Measurements from ENCODE around the gene SBNO2. TPM values are rescaled to one million over a fixed set of nuclear protein-coding genes. Genes with fewer than 3 reads are reported as not detected.

SBNO2 gene
- total RNA-seq, 1 donor from 2014 or later: 53.0 TPM

- no peak for TF ChIP-seq CTCF (IDR thresholded peaks at IDR 0.05; ENCODE audit: unreplicated experiment)
- H3K4me3 Mint-ChIP-seq: no peak overlapping the region
- DNase-seq (ENCODE audit: low spot score in 2 of 2, unreplicated experiment in 2 of 2): no peak
- H3K27me3 Mint-ChIP-seq (ENCODE audit: low read depth): no peaks in the 10 kb centered on the region
- H3K36me3 Mint-ChIP-seq: no peaks in the 10 kb centered on the region
- H3K4me1 Mint-ChIP-seq: peaks cover 3% of the 10 kb centered on the region
- no peaks in the 10 kb centered on the region for H3K9me3 Mint-ChIP-seq
- no peak overlapping the region for H3K27ac Mint-ChIP-seq
Observed at GRCh38 chr19:1189419-1189818, 15.4 kb upstream of the SBNO2 start.

- no peak overlapping the region for H3K27ac Mint-ChIP-seq
- no peak overlapping the region for H3K4me3 Mint-ChIP-seq
- no peaks in the 10 kb centered on the region for H3K36me3 Mint-ChIP-seq
- H3K27me3 Mint-ChIP-seq (ENCODE audit: low read depth): no peaks in the 10 kb centered on the region
- H3K4me1 Mint-ChIP-seq: peaks cover 17% of the 10 kb centered on the region
- TF ChIP-seq CTCF (IDR thresholded peaks at IDR 0.05; ENCODE audit: unreplicated experiment): no peak
- DNase-seq (ENCODE audit: low spot score in 2 of 2, unreplicated experiment in 2 of 2): no peak
- no peaks in the 10 kb centered on the region for H3K9me3 Mint-ChIP-seq
Observed at GRCh38 chr19:1183543-1184172, 9.6 kb upstream of the SBNO2 start.

- Mint-ChIP-seq H3K27me3 (ENCODE audit: low read depth) (no peaks in the 10 kb centered on the region), H3K4me3 (no peak overlapping the region), H3K27ac (no peak overlapping the region), H3K36me3 (no peaks in the 10 kb centered on the region), H3K4me1 (peaks cover 17% of the 10 kb centered on the region), H3K9me3 (no peaks in the 10 kb centered on the region)
- TF ChIP-seq CTCF (IDR thresholded peaks at IDR 0.05; ENCODE audit: unreplicated experiment): no peak
- DNase-seq (ENCODE audit: low spot score in 2 of 2, unreplicated experiment in 2 of 2): no peak
Observed at GRCh38 chr19:1182727-1183126, 8.7 kb upstream of the SBNO2 start.

- Mint-ChIP-seq H3K4me3 (no peak overlapping the region), H3K9me3 (no peaks in the 10 kb centered on the region), H3K27ac (peak overlapping the region; percentile 80), H3K4me1 (peaks cover 17% of the 10 kb centered on the region), H3K27me3 (ENCODE audit: low read depth) (no peaks in the 10 kb centered on the region), H3K36me3 (no peaks in the 10 kb centered on the region)
- no peak for DNase-seq (ENCODE audit: low spot score in 2 of 2, unreplicated experiment in 2 of 2)
- TF ChIP-seq CTCF (IDR thresholded peaks at IDR 0.05; ENCODE audit: unreplicated experiment): no peak
Observed at GRCh38 chr19:1182068-1182467, 8.0 kb upstream of the SBNO2 start.

DNA sequence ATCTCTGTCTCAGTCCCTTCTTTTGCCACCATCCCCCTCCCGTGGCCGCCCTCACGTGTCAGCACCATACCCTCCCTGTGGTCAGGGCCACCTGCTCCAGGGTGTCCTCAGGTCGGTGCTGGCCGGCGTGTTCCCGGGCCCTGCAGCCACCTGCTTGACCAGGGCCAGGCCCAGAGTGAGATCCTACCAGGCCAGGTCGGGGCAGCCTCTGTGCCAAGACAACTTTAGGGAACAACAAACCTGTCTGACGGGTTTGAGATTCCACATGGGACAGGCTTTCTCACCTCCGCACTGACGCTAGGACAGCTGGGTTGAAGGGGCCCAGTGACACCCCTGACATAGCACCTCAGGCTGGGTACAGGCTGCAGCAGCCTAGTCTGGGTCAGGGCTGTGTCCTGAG lies 7.5 kb upstream of the SBNO2 start:
- Mint-ChIP-seq H3K4me1 (peaks cover 17% of the 10 kb centered on the region), H3K36me3 (no peaks in the 10 kb centered on the region), H3K4me3 (peak overlapping the region; percentile 5), H3K9me3 (no peaks in the 10 kb centered on the region), H3K27me3 (ENCODE audit: low read depth) (no peaks in the 10 kb centered on the region), H3K27ac (peak overlapping the region; percentile 80)
- no peak for TF ChIP-seq CTCF (IDR thresholded peaks at IDR 0.05; ENCODE audit: unreplicated experiment)
- no peak for DNase-seq (ENCODE audit: low spot score in 2 of 2, unreplicated experiment in 2 of 2)

All from mesothelial cell of epicardium (in vitro differentiated cells).